Astrocyte (in vitro differentiated cells and primary cell): ENCODE data around the gene CBX2.

Experiments
- EZH2 ChIP-seq: IDR thresholded peaks from 2 replicates; pipeline ENCODE4 v1.6.1; 2012; ENCODE audit warnings: mild to moderate bottlenecking, low read length, inconsistent platforms; ENCODE audit not compliant: insufficient read depth
- TF ChIP-seq, protein P1 (sequence below): IDR thresholded peaks from 2 replicates; pipeline ENCODE4 v1.5.1; 2011; ENCODE audit warnings: low read depth, mild to moderate bottlenecking, inconsistent platforms, low read length, moderate library complexity; ENCODE audit not compliant: insufficient read depth

DNA sequence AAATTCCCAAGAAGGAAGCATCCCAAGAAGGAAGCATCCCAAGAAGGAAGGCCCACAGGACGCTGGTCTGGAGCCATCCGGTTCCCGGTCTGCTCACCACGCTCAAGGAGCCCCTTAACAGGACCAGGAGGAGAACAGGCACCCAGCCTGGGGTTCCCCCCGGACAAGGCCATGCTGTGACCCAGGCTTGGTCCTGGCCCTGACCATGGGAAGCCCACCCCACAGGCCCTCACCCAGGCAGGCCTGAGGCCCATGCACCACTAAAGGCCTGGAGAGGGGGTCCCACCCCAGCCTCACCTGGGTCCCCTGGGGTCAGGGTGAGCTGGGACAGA is 47.5 kb upstream of the CBX2 start:
- TF ChIP-seq, protein P1, sequence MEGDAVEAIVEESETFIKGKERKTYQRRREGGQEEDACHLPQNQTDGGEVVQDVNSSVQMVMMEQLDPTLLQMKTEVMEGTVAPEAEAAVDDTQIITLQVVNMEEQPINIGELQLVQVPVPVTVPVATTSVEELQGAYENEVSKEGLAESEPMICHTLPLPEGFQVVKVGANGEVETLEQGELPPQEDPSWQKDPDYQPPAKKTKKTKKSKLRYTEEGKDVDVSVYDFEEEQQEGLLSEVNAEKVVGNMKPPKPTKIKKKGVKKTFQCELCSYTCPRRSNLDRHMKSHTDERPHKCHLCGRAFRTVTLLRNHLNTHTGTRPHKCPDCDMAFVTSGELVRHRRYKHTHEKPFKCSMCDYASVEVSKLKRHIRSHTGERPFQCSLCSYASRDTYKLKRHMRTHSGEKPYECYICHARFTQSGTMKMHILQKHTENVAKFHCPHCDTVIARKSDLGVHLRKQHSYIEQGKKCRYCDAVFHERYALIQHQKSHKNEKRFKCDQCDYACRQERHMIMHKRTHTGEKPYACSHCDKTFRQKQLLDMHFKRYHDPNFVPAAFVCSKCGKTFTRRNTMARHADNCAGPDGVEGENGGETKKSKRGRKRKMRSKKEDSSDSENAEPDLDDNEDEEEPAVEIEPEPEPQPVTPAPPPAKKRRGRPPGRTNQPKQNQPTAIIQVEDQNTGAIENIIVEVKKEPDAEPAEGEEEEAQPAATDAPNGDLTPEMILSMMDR: no peak
- no peak for TF ChIP-seq EZH2
